HG02885 (cell line): ENCODE results near the gene PTOV1.

Source experiments
- ATAC-seq: cut with Tn5 transposase; IDR thresholded peaks from one replicate; pipeline ENCODE4 v1.9.1; 2021; ENCODE audit warnings: mild to moderate bottlenecking; ENCODE audit not compliant: unreplicated experiment, poor library complexity

PTOV1 gene

DNA sequence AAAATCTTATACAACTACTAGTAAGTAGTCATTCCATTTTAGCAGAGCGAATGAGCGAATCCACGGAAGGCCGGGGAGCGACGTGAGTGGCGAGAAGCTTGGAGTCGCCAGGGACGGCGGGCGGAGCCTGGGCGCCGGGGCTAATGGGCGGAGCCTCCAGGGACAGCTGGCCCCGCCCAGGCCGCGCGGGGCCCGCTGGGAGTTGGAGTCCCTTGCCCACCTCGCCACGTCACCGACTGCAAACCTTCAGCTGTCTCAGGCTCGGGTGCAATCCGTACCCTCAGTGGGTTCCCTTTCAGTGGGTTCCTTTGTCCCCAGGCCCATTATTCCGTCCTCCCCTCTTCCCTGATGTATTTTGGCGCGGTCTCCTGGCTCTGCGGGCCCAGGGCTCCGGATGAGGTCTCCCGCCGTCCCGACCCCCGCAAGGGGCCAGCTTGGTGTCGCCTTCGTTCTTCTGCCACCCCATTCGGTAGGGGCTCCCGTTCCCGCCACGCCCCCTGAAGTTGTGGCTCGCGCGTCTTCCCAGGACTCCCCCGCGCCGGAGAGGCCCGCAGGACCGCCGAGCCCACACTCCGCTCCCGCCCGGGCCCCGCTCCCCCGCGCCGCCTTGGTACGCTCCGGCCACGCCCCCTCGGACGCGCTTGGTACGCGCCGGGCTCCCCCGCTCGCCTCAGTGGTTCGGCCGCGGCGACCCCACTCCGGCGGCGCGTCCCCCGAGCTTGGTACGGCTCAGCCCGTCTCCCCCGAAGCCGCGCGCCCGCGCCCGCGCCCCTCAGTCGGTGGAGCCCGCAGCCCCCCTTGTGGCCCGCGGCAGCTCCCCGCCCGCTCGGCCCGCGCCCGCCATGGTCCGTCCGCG lies at the start of gene PTOV1:
TSS of gene PTOV1 (plus strand) at position 673 of the 856 bp plus-strand sequence.
- peak; percentile 81 for ATAC-seq

DNA sequence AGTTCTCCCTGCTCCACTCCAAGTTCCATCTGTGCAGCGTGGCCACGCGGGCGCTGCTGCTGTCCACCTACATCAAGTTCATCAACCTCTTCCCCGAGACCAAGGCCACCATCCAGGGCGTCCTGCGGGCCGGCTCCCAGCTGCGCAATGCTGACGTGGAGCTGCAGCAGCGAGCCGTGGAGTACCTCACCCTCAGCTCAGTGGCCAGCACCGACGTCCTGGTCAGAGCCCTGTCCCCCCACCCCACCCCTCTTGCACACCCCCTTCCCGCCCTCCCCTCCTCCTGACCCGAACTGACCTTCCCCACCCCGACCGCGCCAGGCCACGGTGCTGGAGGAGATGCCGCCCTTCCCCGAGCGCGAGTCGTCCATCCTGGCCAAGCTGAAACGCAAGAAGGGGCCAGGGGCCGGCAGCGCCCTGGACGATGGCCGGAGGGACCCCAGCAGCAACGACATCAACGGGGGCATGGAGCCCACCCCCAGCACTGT lies 49.5 kb upstream of the PTOV1 start:
- ATAC-seq: no peak

DNA sequence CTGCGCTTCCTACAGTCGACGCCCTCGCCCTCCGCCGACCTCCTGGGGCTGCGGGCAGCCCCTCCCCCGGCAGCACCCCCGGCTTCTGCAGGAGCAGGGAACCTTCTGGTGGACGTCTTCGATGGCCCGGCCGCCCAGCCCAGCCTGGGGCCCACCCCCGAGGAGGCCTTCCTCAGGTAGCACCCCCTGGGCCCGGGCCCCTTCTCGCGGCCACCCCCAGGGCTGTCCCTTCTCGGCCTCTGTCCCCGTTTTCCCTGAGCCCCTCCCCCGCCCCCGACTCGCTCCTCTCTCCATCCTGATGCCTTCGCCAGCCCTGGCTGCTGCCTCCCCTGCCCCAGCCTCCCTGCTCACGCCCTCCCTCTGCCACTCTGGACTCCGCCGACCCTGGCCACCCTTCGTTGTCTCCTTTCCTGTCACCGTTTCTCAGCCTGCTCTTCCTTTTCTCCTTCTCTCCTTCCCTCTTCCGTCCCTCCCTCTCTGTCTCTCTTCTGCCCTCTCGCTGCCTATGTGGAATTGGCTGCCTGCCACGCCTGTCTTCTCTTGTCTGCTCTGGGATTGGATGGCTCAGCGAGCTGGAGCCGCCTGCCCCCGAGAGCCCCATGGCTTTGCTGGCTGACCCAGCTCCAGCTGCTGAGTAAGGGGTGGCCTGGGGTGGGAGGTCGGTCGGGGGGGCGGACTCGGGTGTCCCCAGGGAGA lies 48.8 kb upstream of the PTOV1 start:
- no peak for ATAC-seq

DNA sequence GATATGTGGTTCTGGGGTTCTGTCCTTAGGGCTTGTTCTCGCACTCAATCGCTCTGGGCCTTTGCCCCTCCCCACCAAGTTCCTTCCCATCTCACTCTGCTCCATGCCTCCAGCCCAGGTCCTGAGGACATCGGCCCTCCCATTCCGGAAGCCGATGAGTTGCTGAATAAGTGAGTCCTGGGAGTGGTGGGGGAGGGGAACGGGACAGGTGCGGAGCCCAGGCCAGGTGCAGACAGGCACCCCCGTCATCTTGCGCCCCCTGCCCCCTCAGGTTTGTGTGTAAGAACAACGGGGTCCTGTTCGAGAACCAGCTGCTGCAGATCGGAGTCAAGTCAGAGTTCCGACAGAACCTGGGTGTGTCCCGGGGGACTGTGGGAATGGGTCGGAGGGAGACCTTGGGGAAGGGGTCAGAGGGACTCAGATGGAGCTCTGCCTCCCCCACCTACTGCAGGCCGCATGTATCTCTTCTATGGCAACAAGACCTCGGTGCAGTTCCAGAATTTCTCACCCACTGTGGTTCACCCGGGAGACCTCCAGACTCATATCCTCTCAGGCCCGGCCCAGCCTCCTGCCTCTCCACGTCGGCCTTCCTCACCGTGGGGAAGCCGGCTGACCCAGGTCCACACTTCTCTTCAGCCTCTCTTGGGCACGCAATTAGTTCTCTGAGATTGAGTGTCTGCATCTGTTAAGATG lies 48.0 kb upstream of the PTOV1 start:
- ATAC-seq: no peak

DNA sequence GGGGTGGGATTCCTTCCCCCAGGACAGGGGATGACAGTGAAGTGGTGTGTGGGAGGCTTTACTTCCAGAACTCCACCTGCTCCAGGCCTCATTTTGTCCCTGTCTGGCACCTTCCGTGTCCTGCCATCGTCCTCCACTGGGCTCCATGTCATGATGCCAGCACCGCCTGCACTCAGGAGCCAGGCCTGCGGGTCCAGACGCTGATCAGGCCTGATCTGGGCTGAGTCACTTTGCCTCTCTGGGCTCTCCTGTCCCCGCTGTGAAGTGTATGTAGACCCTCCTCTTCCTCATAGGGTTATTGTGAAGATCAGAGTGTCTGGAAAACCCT lies 47.5 kb upstream of the PTOV1 start:
- no peak for ATAC-seq

DNA sequence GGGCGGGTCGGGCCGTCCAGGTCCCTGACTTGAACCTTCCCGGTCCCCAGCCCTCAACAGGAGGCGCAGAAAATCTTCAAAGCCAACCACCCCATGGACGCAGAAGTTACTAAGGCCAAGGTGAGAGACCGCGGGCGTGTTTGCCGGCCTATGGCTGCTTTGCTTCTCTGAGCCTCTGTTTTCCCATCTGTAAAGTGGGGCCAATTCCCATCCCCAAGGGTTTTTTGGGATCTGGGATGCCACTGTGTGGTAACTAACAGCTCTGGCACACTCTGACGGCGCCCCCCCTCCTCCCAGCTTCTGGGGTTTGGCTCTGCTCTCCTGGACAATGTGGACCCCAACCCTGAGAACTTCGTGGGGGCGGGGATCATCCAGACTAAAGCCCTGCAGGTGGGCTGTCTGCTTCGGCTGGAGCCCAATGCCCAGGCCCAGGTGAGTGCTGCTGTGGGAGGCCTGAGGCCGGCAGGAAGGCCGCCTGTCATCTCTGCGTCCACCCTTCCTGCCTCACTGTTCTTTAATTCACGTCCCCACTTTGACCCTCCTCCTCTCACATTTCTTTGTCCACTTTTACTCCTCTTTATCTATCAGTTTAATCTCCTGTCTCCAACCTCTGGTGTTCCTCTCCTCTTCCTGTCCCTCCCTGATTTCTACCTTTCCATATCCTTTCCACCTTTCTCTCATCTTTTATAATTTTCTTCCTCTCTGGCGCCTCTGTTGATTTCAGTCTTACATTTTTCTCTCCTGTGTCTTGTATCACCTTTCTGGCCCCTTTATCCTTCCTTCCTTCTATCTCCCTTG lies 44.9 kb upstream of the PTOV1 start:
- no peak for ATAC-seq

DNA sequence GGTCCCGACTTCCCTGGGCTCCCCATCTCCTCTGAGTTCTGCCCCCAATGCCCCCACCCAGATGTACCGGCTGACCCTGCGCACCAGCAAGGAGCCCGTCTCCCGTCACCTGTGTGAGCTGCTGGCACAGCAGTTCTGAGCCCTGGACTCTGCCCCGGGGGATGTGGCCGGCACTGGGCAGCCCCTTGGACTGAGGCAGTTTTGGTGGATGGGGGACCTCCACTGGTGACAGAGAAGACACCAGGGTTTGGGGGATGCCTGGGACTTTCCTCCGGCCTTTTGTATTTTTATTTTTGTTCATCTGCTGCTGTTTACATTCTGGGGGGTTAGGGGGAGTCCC lies 44.4 kb upstream of the PTOV1 start:
- no peak for ATAC-seq

DNA sequence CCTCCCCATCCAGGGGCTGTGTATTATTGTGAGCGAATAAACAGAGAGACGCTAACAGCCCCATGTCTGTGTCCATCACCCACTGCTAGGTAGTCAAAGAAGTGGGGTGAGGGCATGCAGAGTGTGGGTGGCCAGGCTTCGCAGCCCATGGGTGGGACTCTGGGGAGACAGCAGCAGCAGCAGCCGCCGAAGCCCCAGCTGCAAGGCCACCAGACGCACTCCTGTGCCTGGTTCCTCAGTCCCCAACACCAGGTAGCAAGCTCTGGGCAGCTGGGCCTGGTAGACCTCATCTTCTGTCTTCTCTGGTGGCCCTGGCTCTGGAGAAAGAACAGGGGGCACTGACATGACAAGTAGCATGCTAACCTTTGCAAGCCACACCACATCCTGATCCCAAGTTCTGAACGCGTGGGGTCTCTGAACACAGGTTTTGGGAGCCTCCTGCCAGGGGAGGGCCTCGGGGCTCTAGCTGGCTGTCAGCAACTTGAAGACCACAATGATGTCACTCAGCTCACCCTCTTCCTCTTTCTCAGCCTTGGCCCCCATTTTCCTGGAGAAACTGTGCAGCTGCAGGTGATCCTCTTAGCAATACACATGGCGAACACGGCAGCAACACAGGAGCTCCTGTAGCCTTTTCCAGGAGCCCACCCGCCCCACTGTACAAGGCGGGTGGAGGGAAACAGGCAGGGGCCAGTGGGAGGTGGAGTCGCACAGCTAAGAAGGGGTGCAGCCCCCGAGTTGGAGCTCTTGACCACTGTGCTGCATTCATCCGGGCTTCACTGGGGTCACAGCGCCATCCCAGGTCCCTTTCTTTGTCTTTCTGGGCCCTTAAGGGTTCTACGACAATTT lies 43.7 kb upstream of the PTOV1 start:
- no peak for ATAC-seq

DNA sequence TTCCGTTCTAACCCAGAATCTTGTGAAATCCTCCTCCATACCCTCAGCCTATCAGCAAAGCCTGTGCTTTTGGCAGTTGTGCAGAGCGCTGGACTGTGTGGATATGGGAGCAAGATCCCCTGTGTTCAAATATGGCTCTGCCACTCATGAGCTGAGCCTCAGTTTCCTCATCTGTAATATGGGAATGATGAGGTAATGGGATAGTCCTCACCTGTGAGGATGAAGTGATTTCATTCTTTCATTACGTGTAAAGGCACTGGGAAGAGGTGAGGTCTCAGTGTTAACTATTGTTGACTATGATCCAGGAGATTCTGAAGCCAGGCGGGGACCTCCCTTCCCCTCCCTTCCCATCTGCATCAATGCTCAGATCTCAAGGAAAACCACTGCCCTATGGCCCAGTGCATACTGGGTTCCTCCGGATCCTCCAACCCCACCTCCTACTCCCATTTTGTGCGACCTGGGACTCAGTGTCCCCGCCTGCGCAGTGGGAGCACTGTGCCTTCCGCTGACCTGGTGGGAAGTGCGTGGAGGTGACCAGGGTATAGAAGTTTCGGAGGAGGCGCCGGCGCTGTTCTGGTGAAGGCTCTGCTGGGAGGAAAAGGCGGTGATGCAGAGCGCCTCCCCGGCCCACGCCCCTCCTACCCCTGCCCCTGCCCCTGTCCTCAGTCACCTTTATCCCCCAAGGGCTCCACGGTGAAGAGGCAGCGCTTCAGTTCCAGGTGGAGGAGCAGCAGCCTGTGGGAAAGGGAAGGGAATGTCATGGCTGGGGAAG lies 42.9 kb upstream of the PTOV1 start:
- no peak for ATAC-seq

DNA sequence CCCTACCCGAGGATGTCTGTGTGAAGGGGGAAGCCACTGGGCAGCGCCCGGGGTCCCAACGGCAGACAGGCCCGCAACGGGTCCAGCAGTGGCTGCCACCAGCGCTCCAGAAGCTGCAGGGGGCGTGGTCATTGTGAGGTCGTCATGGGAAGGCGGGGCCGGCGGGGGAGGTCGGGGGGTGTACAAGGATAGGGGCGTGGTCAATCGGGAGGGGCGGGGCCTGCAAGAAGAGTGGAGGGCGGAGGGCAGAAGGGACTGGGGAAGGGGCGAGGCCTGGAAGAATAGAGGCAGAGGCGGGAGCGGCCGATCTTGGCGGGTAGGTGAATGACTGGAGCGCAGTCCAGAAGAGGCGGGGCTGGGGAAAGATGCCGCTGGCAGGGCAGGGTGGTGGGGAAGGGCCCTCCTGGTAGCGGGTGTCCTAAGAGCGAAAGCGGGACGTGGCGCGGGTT lies 42.2 kb upstream of the PTOV1 start:
- ATAC-seq: no peak

DNA sequence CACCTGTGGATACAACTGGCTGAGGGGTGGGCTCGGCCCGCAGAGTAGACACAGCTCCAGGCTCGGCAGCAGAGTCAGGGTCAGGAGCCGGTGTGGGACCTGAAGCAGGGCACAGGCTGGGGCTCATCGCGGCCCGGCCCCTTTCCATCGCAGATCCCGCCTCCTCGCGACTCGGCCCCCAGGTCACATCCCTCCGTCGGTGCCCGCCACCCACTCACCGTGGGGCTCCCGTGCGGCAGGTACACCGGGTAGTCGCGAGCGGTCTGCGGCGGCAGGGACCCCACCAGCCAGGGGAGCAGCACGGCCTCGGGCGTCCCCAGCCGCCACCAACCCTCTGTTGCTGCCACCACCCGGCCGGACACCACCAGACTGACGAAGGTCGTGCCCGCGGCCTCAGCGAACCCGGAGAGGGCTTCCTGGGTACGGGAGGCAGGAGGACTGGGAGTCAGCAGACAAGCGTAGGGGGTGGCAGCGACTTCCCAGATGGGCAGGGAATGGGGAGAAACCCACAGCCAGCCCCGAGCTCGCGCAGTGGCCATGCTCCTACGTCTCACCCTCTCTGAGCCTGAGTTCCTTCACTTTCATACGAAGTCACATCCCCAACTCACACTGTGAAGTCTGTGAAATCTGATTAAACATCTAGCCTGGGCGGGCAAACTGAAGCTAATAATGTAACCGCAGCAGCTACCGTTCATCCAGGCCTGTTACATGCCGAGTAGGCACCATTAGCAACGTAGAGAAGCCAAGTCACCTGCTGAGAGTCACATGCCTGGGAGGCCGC lies 41.6 kb upstream of the PTOV1 start:
- no peak for ATAC-seq

DNA sequence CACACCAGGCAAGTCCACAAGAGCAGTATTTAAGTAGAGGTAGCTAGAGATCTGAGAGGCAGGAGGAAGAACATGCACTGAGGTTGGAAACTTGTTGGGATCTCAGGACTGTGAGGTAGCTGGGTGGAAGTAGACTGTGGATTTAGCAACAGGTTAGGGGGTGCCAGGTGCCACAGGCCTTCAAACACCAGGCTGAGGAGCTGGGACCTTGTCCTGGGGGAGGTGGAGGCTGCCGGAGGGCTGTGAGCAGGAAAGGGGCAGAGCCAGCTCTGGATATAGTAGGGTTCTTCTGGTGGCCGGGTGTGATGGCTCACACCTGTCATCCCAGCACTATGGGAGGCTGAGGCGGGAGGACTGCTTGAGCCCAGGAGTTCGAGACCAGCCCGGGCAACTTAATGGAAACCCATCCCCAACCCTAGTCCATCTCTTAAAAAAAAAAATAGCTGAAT lies 41.0 kb upstream of the PTOV1 start:
- no peak for ATAC-seq

DNA sequence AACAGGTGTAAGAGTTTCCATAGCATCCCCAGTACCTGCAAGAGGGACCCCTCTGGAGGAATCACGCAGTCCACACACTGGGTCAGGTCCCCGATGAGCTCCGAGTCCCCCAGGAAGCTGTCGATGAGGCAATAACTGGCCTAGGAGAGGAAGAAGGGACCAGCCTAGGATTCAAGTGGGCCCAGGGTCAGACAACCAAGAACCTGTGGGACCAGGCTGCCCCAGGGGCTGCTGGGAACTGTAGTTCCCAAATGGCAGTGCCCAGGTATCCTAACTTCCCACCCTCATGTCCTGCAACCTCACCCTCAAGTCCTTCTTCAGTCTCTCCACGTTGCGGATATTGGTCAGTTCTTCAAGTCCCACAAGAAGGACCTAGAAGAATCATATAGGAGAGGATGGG lies 39.6 kb upstream of the PTOV1 start:
- ATAC-seq: no peak

DNA sequence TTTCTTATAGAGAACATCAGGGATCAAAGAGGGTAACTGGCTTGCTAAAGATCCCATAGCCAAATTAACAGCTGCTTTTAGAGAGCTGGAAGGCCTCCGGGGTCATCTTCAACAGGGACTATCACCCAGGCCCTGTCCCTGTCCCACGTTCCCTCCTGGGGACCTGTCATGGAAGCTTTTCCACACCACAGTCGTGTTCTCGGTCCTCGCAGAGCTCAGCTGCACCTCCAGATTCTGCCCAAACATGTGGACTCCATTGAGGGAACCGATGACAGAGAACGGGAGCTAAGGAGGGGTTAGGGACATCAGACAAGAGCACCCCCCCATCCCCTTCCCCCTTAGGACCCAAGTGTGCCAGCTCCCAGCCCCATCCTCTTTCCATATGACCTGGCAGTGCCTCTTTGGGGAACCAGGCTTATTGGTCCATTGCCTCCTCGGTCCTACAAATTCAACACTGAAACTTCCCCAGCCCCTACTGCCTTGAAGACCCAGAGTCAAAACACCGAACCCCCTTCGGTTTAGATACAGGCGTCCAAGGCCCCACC lies 38.4 kb upstream of the PTOV1 start:
- ATAC-seq: no peak

DNA sequence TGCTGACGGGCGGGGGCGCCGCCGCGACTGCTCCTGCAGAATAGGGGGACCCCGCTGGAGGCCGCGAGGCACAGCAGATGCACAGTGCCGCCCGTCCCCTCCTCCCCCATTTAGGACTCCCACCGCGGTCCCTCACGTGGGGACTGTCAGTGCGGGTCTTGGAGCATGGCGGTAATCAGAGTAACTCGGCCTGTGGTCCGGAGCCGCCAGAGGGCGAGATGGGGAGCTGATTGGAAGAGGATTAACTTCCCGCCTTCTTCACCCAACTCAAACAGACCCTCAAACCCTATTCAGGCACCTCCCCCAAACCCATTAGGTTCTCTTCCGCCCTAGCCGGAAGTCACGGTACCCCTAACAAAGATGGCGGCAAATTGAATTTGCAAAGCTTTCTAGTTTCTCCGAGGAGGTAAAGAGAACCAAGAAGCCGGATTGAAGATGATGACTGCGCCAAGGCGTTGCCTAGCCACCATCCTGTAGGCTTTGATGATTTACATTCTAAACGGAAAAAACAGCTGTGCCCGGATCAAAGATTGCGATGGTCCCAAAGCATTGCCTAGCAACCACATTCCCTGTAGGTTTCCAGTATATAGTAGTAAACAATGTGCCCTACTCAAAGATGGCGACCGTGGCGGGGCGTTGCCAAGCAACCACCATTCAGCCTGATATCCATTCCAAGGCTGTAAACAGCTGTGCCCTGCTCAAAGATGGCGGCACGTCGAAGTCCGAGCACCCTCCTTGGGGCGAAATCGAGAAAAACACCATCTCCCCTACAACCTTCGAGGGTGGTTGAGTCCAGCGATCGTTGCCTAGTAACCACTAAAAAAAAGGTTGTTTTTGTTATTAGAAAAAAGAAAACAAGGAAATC lies 37.7 kb upstream of the PTOV1 start, which contains the start of gene FUZ:
TSS of gene FUZ (minus strand) at position 296 of the 865 bp plus-strand sequence. CDS start at position 110, 186 bp downstream.
- peak; percentile 58 for ATAC-seq

DNA sequence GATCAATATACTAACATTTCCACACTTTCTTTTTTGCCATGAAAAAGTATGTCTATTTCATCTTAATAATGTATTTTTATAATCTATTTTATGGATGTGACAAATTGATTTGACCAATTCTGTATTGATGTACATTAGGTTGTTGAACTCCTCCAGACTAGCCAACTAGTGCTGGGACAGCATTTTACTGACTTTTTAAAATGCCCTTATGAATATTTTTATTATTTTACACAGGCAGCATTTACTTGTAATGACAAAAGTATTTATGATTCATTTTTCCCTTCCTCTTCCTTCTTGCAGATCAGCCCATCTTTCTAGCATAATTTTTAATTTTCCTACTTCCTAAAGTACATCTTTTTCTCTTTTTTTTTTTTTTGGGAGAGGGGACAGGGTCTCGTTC lies 36.9 kb upstream of the PTOV1 start:
- ATAC-seq: no peak

DNA sequence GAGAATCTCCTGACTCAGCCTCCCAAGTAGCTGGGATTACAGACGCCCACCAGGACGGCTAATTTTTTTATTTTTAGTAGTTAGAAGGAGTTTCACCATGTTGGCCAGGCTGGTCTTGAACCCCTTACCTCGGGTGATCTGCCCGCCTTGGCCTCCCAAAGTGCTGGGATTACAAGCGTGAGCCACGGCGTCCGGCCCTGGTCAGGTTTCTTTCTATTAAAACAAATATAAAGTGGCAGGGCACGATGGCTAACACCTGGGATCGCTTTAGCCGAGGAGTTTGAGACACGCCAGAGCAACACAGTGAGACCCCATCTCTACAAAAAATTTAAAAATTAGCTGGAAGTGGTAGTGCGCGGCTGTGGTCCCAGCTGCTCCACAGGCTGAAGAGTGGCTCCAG lies 34.4 kb upstream of the PTOV1 start:
- ATAC-seq: no peak
